ENCODE data around the gene CDC45.
"Not testable (repeated sequence)": the region's sequence is repeated elsewhere in the genome, so short reads cannot be mapped to it uniquely, and the experiment has no call there.

The CDC45 gene, protein sequence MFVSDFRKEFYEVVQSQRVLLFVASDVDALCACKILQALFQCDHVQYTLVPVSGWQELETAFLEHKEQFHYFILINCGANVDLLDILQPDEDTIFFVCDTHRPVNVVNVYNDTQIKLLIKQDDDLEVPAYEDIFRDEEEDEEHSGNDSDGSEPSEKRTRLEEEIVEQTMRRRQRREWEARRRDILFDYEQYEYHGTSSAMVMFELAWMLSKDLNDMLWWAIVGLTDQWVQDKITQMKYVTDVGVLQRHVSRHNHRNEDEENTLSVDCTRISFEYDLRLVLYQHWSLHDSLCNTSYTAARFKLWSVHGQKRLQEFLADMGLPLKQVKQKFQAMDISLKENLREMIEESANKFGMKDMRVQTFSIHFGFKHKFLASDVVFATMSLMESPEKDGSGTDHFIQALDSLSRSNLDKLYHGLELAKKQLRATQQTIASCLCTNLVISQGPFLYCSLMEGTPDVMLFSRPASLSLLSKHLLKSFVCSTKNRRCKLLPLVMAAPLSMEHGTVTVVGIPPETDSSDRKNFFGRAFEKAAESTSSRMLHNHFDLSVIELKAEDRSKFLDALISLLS

DNA sequence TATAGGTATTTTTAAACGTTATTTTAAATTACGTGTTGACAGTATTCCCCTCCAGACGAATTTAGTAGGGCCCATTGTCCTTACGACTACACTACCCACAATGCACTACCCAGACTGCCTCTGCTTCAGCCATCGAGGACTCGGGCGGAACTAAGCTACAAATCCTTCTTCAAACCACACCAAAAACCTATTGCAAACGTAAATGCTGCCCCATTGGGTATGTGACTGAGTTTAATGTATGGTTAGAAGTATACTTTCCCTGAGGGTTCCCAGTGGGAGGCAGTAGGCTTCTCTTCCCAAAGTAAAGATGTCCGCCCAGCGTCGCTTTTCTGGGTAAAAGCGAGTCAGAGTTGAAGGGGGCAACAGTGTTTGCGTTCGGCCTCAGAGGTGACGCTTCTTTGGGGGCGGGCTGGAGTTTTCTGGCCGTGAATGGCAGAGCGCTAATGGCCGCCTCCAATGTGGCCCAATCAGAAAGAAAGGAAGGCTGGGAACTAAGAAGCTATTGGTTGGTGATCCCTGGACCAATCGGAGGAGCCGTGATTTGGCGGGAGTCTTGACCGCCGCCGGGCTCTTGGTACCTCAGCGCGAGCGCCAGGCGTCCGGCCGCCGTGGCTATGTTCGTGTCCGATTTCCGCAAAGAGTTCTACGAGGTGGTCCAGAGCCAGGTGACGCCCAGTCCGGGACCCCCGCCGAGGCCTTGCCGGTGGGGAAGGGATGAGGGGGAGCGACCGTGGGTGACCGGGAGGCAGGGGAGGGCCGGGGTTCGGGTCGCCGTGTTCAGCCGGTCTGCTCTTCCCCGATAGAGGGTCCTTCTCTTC is at the start of gene CDC45:
CDC45 (plus strand) TSS at position 566 of the 818 bp plus-strand sequence; CDS start at position 615, 49 bp downstream.
- peak; percentile 96 for DNase-seq

DNA sequence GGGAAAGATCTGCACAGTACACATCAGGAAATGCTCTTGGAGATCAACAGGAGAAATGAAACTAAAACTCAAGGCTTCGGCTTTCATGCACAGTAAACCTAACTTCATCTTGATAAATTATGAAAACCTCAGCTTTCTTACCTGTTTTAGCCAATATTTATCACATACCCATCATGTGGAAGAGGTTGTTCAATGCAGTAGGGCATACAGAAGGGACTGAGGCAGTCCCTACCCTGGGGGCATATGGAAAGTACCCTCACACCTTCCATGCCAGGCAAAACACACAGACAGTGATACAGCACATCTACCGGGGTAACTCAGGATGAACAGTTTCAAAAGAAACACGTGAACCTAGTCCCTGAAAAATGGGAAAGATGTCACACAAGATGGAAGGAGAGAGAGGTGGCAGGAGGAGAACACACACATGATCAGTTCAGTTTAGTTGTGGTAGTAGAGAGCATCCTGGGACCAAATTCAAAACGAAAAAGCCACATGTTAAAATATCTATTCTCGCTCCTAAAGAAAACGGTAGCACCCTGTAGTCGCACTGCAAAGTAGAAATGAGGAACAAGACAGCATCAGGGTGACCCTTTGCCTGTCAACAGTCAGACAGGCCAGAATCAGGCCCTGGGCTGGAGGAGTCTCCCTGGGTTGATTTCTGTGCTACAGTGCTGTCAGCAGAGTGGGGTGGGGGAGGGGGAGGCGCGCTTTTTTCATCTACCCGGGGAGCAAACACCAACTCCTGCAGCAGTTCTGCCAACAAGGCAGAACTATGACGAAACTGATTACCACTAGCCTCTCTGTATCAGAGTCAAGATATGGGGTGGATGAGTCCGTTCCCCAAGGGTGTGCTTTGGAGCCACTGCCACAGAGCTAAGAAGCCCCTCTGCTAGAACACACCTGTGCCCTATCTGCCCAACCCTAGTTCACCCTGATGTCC is 49.5 kb upstream of the CDC45 start:
- no peak for DNase-seq

DNA sequence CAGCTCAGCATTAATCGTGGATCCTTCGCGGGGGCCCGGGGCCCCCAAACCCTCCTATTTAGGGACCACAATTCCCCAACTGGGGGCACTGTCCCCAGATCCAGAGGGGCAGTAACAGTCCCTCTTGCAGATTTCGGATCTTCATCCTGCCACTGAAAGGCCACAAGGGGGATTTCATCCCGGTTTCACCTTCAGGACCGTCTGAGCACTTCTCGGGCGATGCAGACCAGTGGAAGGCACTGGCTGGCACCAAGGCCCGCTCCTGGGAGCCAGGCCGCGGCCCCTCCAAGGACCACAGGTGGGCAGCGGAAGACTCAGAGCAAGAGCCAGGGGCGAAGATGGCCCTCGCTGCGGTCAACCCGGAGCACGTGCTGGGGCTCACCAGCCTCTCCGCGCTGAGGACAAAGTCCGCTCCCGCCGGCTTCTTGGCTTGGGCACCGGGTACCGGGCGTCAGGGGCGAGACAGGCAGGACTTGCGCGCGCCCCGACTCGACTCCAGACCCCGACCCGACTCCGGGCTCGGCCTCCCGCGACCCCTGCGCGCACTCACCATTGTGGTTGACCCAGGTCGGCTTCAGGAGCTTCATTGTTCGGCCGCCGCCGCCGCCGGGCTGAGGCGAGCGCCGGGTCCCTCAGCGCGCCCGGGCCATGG is 48.7 kb upstream of the CDC45 start:
- no peak for DNase-seq

DNA sequence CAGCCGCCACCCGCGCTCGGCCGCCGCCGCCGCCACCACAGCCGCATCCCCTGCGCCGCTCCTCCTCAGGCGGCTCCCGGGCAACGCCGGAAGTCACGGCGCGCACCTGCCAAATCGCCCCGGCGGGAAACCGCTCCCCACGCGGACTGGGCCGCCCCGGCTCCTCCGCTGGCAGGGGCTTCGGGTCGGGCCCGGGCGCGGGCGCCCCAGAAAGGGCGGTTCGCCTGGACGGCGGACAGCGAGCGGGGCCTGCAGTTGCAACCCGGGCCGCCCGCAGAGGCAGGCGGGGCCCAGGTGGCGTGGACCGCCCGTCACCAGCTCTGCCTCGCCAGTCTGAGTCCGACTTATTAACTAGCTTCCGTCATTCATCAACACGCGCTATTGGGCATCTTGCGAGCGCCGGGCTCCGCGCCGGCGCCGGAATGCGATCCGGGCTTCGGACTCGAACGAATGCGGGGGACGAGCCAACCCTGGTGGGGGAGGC is 48.0 kb upstream of the CDC45 start, which contains the start of gene HIRA:
HIRA (minus strand) TSS at position 85 of the 484 bp plus-strand sequence. CDS start 257 bp downstream, outside the sequence.
- DNase-seq, result peak; percentile 49

DNA sequence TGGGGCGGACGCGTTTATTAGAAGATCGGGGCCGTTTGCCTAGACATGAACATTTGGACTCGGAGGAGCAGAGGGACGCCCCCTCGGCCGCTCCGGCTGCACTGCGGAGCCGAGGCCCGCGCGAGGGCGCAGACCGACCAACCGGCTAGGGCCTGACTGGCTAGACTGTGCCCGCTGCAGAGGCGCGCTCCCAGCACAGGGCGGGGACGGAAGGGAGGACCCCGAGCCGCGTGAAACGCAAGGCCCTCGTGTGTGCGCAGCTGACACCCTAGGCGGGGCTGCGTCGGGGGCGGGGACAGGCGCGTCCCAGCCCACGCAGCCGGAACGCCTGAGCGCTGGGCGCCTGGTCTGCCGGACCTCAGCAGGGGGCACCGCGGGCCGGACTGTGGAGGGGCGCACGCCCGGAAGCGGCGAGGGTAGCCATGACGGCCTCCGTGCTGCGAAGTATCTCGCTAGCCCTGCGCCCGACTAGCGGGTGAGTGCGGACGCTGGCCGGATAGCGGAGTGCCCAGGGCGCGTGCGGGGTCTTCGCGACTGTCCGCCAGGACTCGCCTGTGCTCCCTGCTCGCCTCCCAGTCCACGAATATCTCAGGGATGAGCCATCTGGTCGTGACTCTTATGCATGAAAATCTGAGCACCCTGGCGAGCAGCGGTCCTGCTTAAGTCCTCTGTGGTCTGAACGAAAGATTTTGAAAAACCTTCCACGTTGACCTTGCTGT is 47.4 kb upstream of the CDC45 start, which contains the start of gene MRPL40:
MRPL40 (plus strand) TSS at position 413 of the 719 bp plus-strand sequence; CDS start at position 423, 10 bp downstream.
- DNase-seq, result peak; percentile 90

DNA sequence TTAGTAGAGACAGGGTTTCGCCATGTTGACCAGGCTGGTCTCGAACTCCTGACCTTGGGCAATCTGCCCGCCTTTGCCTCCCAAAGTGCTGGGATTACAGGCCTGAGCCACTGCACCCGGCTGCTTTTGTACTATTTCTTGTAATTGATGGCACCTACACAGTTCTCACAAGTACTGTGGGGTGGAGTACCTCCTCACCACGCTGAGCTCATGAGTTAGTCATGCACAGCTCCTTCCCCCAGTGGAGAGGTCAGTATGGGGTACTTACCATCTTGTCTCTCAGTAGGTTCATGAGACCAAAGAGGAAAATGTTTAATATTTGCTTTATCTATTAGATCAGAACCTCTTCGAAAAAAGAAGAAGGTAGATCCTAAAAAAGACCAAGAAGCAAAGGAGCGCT is 45.3 kb upstream of the CDC45 start:
- no peak for DNase-seq

DNA sequence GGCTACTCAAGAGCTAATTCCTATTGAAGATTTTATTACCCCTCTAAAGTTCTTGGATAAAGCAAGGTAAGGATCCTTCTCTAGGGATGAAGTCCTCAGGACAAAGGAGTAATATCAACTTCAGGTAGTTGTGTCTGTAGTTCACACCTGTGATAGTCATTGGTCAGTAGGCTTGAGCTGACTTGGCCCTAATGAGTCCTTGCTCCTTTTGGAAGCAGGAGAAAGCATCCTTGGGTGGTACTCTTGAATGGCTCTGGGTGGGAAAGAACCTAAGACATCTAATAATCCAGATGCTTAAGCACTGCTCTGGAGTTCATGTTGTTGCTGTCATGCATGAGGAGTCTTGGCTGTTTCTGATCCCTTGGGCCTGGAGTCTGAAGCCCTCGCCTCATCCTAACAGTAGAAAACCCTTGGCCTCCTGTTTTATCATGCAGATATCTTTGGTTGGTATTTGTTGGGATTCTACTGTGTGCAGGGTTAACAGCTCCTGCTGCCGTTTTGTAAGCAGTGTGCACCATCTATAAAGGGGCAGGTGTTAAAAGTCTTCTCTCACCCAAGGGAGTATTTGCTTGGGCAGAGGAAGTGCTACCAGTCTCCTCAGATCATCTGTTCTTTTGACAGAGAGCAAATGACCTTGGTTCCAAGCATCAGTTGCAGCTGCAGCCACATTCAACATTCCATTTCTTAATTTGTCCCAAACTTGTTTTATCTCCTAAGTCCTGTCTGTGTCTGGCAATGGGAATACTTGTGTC is 44.7 kb upstream of the CDC45 start:
- DNase-seq, result no peak

DNA sequence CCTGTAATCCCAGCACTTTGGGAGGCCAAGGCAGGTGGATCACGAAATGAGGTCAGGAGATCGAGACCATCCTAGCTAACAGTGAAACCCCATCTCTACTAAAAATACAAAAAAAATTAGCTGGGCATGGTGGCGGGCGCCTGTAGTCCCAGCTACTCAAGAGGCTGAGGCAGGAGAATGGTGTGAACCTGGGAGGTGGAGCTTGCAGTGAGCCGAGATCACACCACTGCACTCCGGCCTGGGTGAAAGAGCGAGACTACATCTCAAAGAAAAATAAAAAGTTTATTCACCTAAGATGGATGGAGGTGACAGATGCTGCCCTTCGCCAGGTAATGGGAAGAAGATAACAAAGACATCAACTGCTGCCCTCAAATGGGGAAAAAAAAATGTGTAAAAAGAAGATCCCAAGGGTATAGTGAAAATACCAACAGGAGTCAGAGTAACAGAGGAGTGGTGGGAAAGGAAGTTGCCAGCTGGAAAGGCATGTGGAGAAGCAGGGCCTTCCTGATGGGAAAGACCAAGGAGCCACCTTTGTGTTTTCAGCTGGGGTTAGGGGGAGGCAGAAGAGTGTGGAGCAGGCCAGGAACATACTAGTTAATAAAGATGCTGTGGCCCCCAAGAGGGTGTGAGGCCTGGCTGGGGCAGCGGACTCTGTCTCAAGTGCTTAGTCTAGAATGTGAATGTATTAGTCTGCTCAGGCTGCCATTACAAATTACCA is 43.1 kb upstream of the CDC45 start:
- DNase-seq, result not testable (repeated sequence)

DNA sequence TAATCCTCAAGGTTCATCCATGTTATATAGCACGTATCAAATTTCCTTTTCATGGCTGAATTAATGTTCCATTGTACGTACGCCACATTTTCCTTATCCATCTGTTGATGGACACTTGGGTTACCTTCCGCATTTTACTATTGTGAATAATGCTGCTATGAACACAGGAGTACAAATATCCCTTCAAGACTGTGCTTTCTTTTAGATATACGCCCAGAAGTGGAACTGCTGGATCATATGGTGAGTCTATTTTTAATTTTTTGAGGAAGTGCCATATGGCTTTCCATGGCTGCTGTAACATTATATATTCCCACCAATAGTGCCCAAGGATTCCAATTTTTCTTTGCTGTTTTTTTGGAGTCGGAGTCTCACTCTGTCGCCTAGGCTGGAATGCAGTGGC is 41.4 kb upstream of the CDC45 start:
- DNase-seq, result no peak

DNA sequence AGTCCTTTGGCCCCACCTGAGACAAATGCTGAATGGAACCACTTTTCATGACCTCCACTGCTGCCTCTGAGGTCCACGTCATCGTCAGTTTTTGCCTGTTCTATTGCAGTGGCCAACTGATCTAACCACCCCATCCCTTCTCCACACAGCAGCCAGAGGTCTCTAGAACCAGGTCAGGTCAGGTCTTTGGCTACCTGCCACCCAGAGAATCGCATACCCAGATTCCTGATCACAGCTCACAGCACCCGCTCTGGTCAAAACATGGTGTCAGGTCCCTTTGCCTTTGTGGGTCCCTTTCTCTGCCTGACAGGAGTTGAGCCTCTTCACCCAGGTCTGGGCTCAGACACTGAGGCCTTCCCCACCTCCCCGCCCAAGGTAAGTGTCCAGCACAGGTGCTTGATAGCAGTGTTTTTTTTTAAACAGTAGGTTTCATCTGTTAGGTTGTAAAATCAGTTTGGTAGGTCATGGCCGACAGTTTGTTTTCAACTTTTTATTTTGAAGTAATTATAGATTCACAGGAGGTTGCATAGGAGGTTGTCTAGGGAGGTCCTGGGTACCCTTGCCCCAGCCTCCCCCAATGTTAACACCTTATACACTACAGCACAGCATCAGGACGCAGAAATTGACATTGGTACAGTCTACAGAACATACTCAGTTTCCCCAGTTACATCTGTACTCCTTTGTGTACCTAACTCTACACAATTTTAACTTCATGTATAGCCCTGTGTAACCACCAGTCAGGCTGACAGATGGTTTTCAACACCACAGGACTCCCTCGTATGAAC is 39.1 kb upstream of the CDC45 start:
- DNase-seq, result no peak

DNA sequence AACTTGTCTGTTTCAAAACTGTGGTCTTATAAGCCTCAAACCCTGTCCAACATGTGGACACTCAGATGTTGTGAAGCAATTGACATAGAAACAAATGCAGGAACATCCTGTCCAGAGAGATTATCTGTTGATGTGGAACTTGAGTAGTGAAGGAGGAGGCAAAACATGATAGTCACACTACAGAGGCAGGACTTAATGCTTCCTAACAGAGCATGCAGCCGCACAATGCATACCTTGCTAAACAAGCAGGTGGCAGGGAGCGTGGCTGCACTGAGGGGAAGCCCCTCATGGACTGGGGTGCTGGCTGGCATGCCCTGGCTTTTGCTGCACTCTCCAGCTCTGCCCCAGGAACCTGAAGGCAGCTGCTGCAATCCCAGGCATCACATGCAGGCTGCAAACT is 37.6 kb upstream of the CDC45 start:
- DNase-seq, result no peak

DNA sequence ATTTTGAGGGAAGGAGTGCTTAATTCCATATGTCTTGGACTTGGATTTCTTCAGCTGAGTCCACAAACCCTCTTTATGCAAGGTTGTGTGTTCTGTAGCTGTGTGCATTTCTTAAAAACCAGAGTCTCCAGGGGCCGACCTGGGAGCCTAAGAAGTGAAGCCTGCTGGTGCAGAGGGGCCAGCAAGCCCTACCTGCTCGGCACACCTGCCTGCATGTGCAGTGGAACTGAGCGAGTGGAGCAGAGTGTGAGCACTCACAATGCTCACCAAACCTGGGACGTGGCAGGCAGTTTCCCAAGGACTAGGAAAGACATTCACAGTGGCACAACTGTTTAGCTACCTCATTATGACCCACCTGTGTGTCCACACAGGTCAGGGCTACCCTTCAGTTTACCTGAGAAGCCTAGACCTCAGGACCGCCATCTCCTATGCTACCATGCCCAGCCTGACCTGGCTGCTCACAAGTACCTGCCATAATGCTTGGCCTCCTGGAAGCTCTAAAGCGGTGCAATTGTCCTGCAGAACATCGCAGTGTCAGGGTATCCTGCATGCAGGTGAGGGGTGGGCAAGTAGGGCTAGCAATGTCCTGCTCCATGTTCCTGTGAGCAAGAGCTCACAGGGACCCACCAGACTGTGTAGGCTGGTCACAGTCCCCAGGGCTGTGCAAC is 36.0 kb upstream of the CDC45 start:
- DNase-seq, result no peak

DNA sequence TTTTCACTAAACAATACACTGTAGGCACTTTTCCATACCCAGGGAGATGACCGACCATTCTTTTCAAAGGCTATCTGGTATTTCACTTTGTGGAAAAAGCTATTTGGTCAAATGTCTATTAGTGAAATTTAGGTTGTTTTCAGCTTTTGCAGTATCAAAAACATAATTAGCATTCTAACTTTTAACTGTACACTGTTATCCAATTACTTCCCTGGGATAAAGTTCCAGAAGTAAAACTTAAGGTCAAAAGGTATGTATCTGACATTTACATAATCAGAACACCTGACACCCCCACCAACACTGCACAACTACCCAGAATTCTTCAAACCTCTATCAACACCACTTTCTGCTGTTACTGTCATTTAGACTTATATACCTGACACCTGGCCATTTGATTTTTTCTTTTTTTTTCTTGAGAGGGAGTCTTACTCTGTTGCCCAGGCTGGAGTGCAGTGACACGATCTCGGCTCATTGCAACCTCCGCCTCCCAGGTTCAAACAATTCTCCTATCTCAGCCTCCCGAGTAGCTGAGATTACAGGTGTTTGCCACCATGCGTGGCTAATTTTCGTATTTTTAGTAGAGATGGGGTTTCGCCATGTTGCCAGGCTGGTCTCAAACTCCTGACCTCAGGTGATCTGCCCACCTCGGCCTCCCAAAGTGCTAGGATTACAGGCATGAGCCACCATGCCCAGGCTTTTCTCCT is 34.3 kb upstream of the CDC45 start:
- not testable (repeated sequence) for DNase-seq

DNA sequence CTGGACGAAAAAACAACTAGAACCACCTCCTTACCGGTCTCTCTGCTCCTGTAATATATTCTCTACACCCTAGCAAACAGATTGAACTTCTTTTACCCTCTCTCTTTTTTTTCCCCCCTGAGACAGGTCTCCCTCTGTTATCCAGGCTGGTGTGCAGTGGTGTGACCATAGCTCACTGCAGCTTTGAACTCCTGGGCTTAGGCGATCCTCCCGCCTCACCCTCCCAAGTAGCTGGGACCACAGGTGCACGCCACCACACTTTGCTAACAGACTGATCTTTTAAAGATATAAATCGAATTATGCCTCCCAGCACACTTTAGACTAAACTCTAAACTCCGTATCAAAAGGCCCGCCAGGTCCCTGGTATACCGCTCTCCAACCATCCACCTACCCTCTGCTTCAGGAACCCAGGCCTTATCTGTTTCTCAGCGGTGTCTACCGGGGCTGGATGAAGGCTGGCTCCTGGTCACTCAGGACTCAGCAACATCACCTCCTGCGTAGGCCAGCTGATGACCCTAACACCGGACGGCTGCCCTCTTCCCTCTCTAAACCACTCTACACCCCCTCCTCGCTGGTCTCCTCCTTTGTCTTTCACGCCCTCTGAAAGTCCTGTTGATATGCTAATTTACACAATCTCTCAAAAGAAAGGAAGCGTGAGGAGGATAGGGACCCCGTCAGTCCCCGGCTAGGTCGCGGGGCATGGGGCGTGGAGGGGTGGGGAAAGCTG is 33.0 kb upstream of the CDC45 start:
- DNase-seq, result no peak

DNA sequence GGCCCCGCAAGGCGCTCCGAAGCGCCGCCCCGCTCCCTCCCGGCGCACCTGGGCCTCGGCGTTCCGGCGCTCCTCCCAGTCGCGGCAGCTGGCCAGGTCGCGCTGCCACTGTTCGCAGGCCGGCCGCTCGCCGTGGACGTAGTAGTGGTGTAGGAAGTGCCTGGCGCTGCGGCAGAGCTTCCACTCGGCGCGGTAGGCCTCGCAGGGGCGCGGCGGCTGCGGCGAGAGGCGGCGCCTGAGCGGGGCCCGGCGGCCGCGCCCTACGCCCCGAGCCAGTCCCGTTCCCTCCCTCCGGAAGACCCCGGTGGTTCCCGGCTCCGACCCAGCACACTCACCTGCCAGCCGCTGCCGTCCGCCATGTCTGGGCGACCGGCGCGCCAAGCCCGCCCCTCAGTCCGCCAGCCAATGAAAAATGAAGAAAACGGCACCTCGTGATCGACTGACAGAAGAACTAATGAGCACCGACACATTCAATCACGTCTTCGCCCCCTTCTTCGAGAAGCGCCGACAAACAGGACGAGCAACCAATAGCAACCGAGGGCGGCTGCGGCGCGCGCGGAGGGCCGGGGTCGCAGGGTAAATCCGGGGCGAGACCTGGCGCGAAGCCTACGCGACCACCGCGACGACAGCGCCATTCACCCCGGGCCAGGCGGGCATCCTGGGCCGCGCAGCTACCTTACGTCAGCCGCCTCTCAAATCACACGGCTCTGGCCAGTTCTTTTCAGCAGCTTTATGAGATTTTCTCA is 32.2 kb upstream of the CDC45 start, which contains the start of gene C22orf39:
C22orf39 (minus strand) TSS at position 382 of the 746 bp plus-strand sequence; CDS start at position 359, 23 bp downstream.
- peak; percentile 90 for DNase-seq

Measured in NCI-H1105 (cell line).